H9 (cell line): ENCODE data around the gene VMAC. TPM values are rescaled to one million over a fixed set of nuclear protein-coding genes. Genes with fewer than 3 reads are reported as not detected.

Source experiments
- DNase-seq: peaks from one replicate; pipeline ENCODE4 v3.0.0-alpha.2; 2017
- H2AFZ ChIP-seq: one replicate; pipeline ENCODE4 v1.6.1; 2013; ENCODE audit warnings: mild to moderate bottlenecking, low read length, control low read depth, moderate library complexity
- H2AK5ac ChIP-seq: 2 replicates; pipeline ENCODE4 v1.6.1; 2013; ENCODE audit warnings: low read length, control low read depth, mixed read lengths; ENCODE audit not compliant: insufficient read length
- H2BK120ac ChIP-seq: one replicate; pipeline ENCODE4 v1.6.1; 2013; ENCODE audit warnings: low read depth, mild to moderate bottlenecking, low read length, control low read depth, inconsistent platforms; ENCODE audit not compliant: poor library complexity, severe bottlenecking
- H2BK12ac ChIP-seq: 2 replicates; pipeline ENCODE4 v1.6.1; 2013; ENCODE audit warnings: low read length, control low read depth, mixed read lengths, low read depth; ENCODE audit not compliant: insufficient read length
- H2BK15ac ChIP-seq: 2 replicates; pipeline ENCODE4 v1.6.1; 2013; ENCODE audit warnings: low read depth, low read length, control low read depth
- H2BK20ac ChIP-seq: one replicate; pipeline ENCODE4 v1.6.1; 2013; ENCODE audit warnings: low read depth, mild to moderate bottlenecking, low read length, control low read depth, inconsistent platforms; ENCODE audit not compliant: poor library complexity, severe bottlenecking
- H2BK5ac ChIP-seq: 2 replicates; pipeline ENCODE4 v1.6.1; 2013; ENCODE audit warnings: low read length, control low read depth, mixed read lengths; ENCODE audit not compliant: insufficient read length
- H3K14ac ChIP-seq: 2 replicates; pipeline ENCODE4 v1.6.1; 2013; ENCODE audit warnings: low read length, control low read depth; ENCODE audit not compliant: insufficient read depth
- H3K18ac ChIP-seq: 2 replicates; pipeline ENCODE4 v1.6.1; 2013; ENCODE audit warnings: low read depth, mild to moderate bottlenecking, mixed read lengths, low read length, control low read depth; ENCODE audit not compliant: insufficient read length
- H3K23ac ChIP-seq: 2 replicates; pipeline ENCODE4 v1.6.1; 2013; ENCODE audit warnings: low read length, control low read depth, mixed read lengths, low read depth; ENCODE audit not compliant: insufficient read length
- H3K23me2 ChIP-seq: 2 replicates; pipeline ENCODE4 v1.6.1; 2013; ENCODE audit warnings: low read depth, mild to moderate bottlenecking, mixed read lengths, low read length, control low read depth; ENCODE audit not compliant: insufficient read length, poor library complexity, severe bottlenecking
- H3K27ac ChIP-seq: 2 replicates; pipeline ENCODE4 v1.5.1; 2013; ENCODE audit warnings: low read length, control low read depth, mixed read lengths, low read depth; ENCODE audit not compliant: insufficient read length
- H3K27me3 ChIP-seq: 2 replicates; pipeline ENCODE4 v1.6.1; 2013; ENCODE audit warnings: low read length, control low read depth, inconsistent platforms; ENCODE audit not compliant: insufficient read depth
- H3K4ac ChIP-seq: 2 replicates; pipeline ENCODE4 v1.6.1; 2013; ENCODE audit warnings: low read depth, mild to moderate bottlenecking, control low read depth, inconsistent platforms, low read length, moderate library complexity
- H3K4me1 ChIP-seq: 2 replicates; pipeline ENCODE4 v1.6.1; 2013; ENCODE audit warnings: low read length, control low read depth, inconsistent platforms; ENCODE audit not compliant: insufficient read depth
- H3K4me2 ChIP-seq: 2 replicates; pipeline ENCODE4 v1.6.1; 2013; ENCODE audit warnings: low read length, control low read depth, mixed read lengths; ENCODE audit not compliant: insufficient read length, insufficient read depth
- H3K56ac ChIP-seq: 2 replicates; pipeline ENCODE4 v1.6.1; 2013; ENCODE audit warnings: low read depth, mild to moderate bottlenecking, mixed read lengths, low read length, control low read depth; ENCODE audit not compliant: insufficient read length
- H3K79me1 ChIP-seq: 2 replicates; pipeline ENCODE4 v1.6.1; 2013; ENCODE audit warnings: low read depth, mild to moderate bottlenecking, moderate library complexity, low read length, control low read depth, inconsistent platforms; ENCODE audit not compliant: insufficient read depth, poor library complexity, severe bottlenecking
- H3K79me2 ChIP-seq: 2 replicates; pipeline ENCODE4 v1.6.1; 2013; ENCODE audit warnings: low read length, control low read depth, inconsistent platforms; ENCODE audit not compliant: insufficient read depth
- H3K9ac ChIP-seq: 2 replicates; pipeline ENCODE4 v1.6.1; 2013; ENCODE audit warnings: low read length, control low read depth, mixed read lengths; ENCODE audit not compliant: insufficient read length; ENCODE audit errors: extremely low read depth
- H3K9me3 ChIP-seq: one replicate; pipeline ENCODE4 v1.6.1; 2013; ENCODE audit warnings: low read depth, low read length, inconsistent platforms; ENCODE audit not compliant: control insufficient read depth
- H3T11ph ChIP-seq: one replicate; pipeline ENCODE4 v1.6.1; 2013; ENCODE audit warnings: mild to moderate bottlenecking, low read length, control low read depth, inconsistent platforms
- H4K20me1 ChIP-seq: one replicate; pipeline ENCODE4 v1.6.1; 2013; ENCODE audit not compliant: control insufficient read depth, insufficient read length, insufficient read depth
- H4K5ac ChIP-seq: 2 replicates; pipeline ENCODE4 v1.6.1; 2013; ENCODE audit warnings: low read depth, mild to moderate bottlenecking, mixed read lengths, low read length, control low read depth; ENCODE audit not compliant: insufficient read length
- H4K8ac ChIP-seq: replicated peaks from 2 replicates; pipeline ENCODE4 v1.6.1; 2013; ENCODE audit warnings: low read length, control low read depth, mixed read lengths, low read depth; ENCODE audit not compliant: insufficient read length
- H4K91ac ChIP-seq: 2 replicates; pipeline ENCODE4 v1.6.1; 2013; ENCODE audit warnings: low read depth, mild to moderate bottlenecking, moderate library complexity, mixed read lengths, low read length, control low read depth; ENCODE audit not compliant: insufficient read length
- H3K27ac Mint-ChIP-seq, 3 experiments: 2 replicates in 2 of 3; 3 replicates in 1 of 3; pipeline ENCODE4 v1.8.0; 2020 to 2021; ENCODE audit warnings: mixed read lengths in 3 of 3, mild to moderate bottlenecking in 1 of 3, moderate library complexity in 1 of 3
- H3K27me3 Mint-ChIP-seq: 2 replicates; pipeline ENCODE4 v1.8.0; 2021; ENCODE audit warnings: low read depth, mild to moderate bottlenecking, moderate library complexity, mixed read lengths
- H3K36me3 Mint-ChIP-seq, 3 experiments: 2 replicates in 2 of 3; 3 replicates in 1 of 3; pipeline ENCODE4 v1.8.0; 2020 to 2021; ENCODE audit warnings: low read depth in 3 of 3, mixed read lengths in 3 of 3; ENCODE audit not compliant: insufficient read depth in 1 of 3
- H3K4me1 Mint-ChIP-seq, 2 experiments: 2 replicates each; pipeline ENCODE4 v1.8.0; 2020; ENCODE audit warnings: mixed read lengths in 2 of 2
- H3K4me3 Mint-ChIP-seq, 2 experiments: 2 replicates in 1 of 2; 3 replicates in 1 of 2; pipeline ENCODE4 v1.8.0; 2020 to 2021; ENCODE audit warnings: mild to moderate bottlenecking in 2 of 2, mixed read lengths in 2 of 2, moderate library complexity in 1 of 2
- H3K9me3 Mint-ChIP-seq, 2 experiments: 2 replicates in 1 of 2; 3 replicates in 1 of 2; pipeline ENCODE4 v1.8.0; 2020; ENCODE audit warnings: mild to moderate bottlenecking in 2 of 2, mixed read lengths in 2 of 2, moderate library complexity in 1 of 2
- WGBS: extraction: QIAGEN DNeasy Blood & Tissue Kit; methylation state at CpG from one replicate; pipeline ENCODE4 v1.1.7; 2013; ENCODE audit warnings: missing lambda C conversion rate, low lambda C conversion rate, mixed read lengths; ENCODE audit not compliant: insufficient read length; ENCODE audit errors: extremely low coverage; 5-methylcytosine and 5-hydroxymethylcytosine counted together
- total RNA-seq: library from RNA; stranded (reverse); gene quantifications from 2 replicates; pipeline ENCODE4 v1.2.1, GENCODE V29; 2021
- TF ChIP-seq, protein P1 (sequence below): fragments of 200-600 bp; sonication (generic); conservative IDR thresholded peaks from 3 replicates; pipeline ENCODE4 v1.8.0; 2021; ENCODE audit warnings: antibody characterized with exemption, mild to moderate bottlenecking

VMAC gene
- total RNA-seq, 1 experiment from 2014 or later = 2.2 TPM

DNA sequence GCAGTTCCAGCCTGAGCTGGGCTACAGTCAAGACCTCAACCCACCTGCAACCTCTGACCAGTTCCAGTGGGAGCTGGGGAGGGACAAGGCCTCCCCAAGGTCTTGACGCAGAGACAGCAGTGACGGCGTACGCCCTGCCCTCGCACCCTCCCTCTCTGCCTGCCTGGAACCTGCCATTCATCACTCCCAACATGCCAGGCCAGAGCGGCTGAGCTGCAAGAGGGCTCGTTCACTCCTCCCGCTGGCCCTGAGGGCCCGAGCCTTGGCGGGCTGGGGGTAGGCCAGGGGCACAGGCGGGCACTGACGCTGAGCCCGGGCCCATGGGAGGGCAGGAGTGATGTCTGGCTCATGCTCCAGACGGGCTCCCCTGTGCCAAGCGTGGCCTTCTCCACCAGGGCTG is 9.3 kb upstream of the VMAC start:
- no peak overlapping the region for H2BK5ac ChIP-seq
- no peak overlapping the region for H3K4me3 Mint-ChIP-seq
- no peak overlapping the region for H4K5ac ChIP-seq
- H3K4me1 Mint-ChIP-seq = peaks cover 4 to 9% of the 10 kb centered on the region in 2 experiments
- H3K79me1 ChIP-seq = no peaks in the 10 kb centered on the region
- no peak overlapping the region for H2BK120ac ChIP-seq
- no peaks in the 10 kb centered on the region for H4K20me1 ChIP-seq
- H3K27me3 Mint-ChIP-seq = peaks cover 15% of the 10 kb centered on the region
- peaks cover 3% of the 10 kb centered on the region; the same call in 1 of the 2 replicates for H3K79me2 ChIP-seq
- no peak overlapping the region for H3K9ac ChIP-seq
- H3K56ac ChIP-seq = no peak overlapping the region
- no peak overlapping the region for H2AFZ ChIP-seq
- H3K14ac ChIP-seq = no peak overlapping the region
- no peaks in the 10 kb centered on the region for H3K27me3 ChIP-seq
- no peak for DNase-seq
- H2AK5ac ChIP-seq = no peak overlapping the region
- H3K23me2 ChIP-seq = no peaks in the 10 kb centered on the region
- TF ChIP-seq, protein P1, sequence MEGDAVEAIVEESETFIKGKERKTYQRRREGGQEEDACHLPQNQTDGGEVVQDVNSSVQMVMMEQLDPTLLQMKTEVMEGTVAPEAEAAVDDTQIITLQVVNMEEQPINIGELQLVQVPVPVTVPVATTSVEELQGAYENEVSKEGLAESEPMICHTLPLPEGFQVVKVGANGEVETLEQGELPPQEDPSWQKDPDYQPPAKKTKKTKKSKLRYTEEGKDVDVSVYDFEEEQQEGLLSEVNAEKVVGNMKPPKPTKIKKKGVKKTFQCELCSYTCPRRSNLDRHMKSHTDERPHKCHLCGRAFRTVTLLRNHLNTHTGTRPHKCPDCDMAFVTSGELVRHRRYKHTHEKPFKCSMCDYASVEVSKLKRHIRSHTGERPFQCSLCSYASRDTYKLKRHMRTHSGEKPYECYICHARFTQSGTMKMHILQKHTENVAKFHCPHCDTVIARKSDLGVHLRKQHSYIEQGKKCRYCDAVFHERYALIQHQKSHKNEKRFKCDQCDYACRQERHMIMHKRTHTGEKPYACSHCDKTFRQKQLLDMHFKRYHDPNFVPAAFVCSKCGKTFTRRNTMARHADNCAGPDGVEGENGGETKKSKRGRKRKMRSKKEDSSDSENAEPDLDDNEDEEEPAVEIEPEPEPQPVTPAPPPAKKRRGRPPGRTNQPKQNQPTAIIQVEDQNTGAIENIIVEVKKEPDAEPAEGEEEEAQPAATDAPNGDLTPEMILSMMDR = no peak
- no peak overlapping the region for H4K8ac ChIP-seq
- no peak overlapping the region for H3K27ac ChIP-seq
- peaks cover 9 to 18% (median 12%) of the 10 kb centered on the region in 3 experiments; a peak in 6 of 7 replicates for H3K36me3 Mint-ChIP-seq
- no peak overlapping the region for H4K91ac ChIP-seq
- no peak overlapping the region for H3K23ac ChIP-seq
- H3K18ac ChIP-seq = no peak overlapping the region
- no peak overlapping the region for H2BK20ac ChIP-seq
- no peaks in the 10 kb centered on the region for H3K9me3 ChIP-seq
- H2BK12ac ChIP-seq = no peak overlapping the region
- H2BK15ac ChIP-seq = no peak overlapping the region
- H3K27ac Mint-ChIP-seq = no peak overlapping the region
- no CpG with 5 or more reads among the region's 15 CpGs for WGBS
- no peaks in the 10 kb centered on the region; the same call in 1 of the 2 replicates for H3K4me1 ChIP-seq
- H3T11ph ChIP-seq = no peak overlapping the region
- no peak overlapping the region for H3K4ac ChIP-seq
- no peaks in the 10 kb centered on the region for H3K9me3 Mint-ChIP-seq
- H3K4me2 ChIP-seq = no peak overlapping the region
